DOHH2 (cell line): ENCODE data around the gene LSAMP.

ENCODE experiments used
- H3F3A ChIP-seq: fragments of 200-600 bp; sonication (generic), shearing (Covaris generic); 2 replicates; pipeline ENCODE4 v1.6.0; 2016; ENCODE audit warnings: antibody characterized with exemption, mild to moderate bottlenecking; ENCODE audit not compliant: control insufficient read depth, insufficient read depth
- H3K27ac ChIP-seq: fragments of 200-600 bp; sonication (generic); 2 replicates; pipeline ENCODE4 v1.5.1; 2014; ENCODE audit warnings: low read depth, mild to moderate bottlenecking, low read length, moderate library complexity
- H3K27me3 ChIP-seq: fragments of 200-600 bp; sonication (generic); 2 replicates; pipeline ENCODE4 v1.6.1; 2014; ENCODE audit warnings: mild to moderate bottlenecking, low read length, mixed read lengths; ENCODE audit not compliant: control insufficient read depth
- H3K36me3 ChIP-seq: fragments of 200-600 bp; sonication (generic); 2 replicates; pipeline ENCODE4 v1.6.1; 2014; ENCODE audit warnings: mild to moderate bottlenecking, low read length, moderate library complexity, mixed read lengths; ENCODE audit not compliant: control insufficient read depth
- H3K4me1 ChIP-seq: fragments of 200-600 bp; sonication (generic); 2 replicates; pipeline ENCODE4 v1.6.1; 2014; ENCODE audit warnings: mild to moderate bottlenecking, low read length, mixed read lengths; ENCODE audit not compliant: control insufficient read depth
- H3K4me2 ChIP-seq: fragments of 200-600 bp; sonication (generic); 2 replicates; pipeline ENCODE4 v1.6.0; 2014; ENCODE audit warnings: mild to moderate bottlenecking, low read length, moderate library complexity
- H3K4me3 ChIP-seq: fragments of 200-600 bp; sonication (generic); 2 replicates; pipeline ENCODE4 v1.5.1; 2014; ENCODE audit warnings: mild to moderate bottlenecking, low read length, mixed read lengths
- H3K79me2 ChIP-seq: fragments of 200-600 bp; sonication (generic); 2 replicates; pipeline ENCODE4 v1.6.1; 2014; ENCODE audit warnings: mild to moderate bottlenecking, low read length, mixed read lengths; ENCODE audit not compliant: control insufficient read depth
- H3K9me2 ChIP-seq: fragments of 200-600 bp; sonication (generic); replicated peaks from 2 replicates; pipeline ENCODE4 v1.6.1; 2014; ENCODE audit warnings: mild to moderate bottlenecking, low read length, mixed read lengths; ENCODE audit not compliant: control insufficient read depth
- H3K9me3 ChIP-seq: fragments of 200-600 bp; sonication (generic); 2 replicates; pipeline ENCODE4 v1.6.1; 2014; ENCODE audit warnings: antibody characterized with exemption, low read length, mixed read lengths; ENCODE audit not compliant: control insufficient read depth, insufficient read depth
- H4K20me1 ChIP-seq: fragments of 200-600 bp; sonication (generic); 2 replicates; pipeline ENCODE4 v1.6.0; 2014; ENCODE audit warnings: low read depth, mild to moderate bottlenecking, antibody characterized with exemption, low read length, moderate library complexity; ENCODE audit not compliant: control insufficient read depth, insufficient read depth
- EZH2phosphoT487 ChIP-seq: fragments of 200-600 bp; sonication (generic); IDR thresholded peaks from 2 replicates; pipeline ENCODE4 v1.6.1; 2017; ENCODE audit warnings: borderline replicate concordance, mild to moderate bottlenecking, antibody characterized with exemption, low read length, moderate library complexity, mixed read lengths
- TF ChIP-seq, protein P1 (sequence below): fragments of 200-600 bp; sonication (generic); IDR thresholded peaks from one replicate; pipeline ENCODE4 v1.5.1; 2014; ENCODE audit warnings: antibody characterized with exemption, mild to moderate bottlenecking, low read depth, low read length; ENCODE audit not compliant: poor library complexity, severe bottlenecking

The LSAMP gene

DNA sequence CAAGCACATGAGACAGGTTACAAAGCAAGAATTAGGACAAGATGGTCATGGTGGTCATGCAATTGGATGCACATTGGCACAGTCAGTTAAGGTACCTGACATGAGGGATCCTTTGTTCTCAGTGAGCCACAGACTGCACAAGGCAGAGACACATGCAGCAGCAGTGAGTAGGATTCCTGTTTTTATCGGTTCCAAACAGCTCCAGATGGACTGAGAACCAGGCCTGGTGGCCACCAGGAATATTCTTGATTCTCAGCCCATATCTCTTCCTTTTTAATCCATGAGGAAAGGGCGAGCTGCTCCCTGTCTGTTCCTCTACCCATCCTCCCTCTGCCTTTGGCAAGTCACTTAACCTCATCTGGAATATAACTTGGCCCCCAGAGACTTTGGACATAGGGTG lies 411.2 kb downstream of the LSAMP start:
- H3K36me3 ChIP-seq: no peaks in the 10 kb centered on the region
- H4K20me1 ChIP-seq: no peaks in the 10 kb centered on the region
- H3K4me1 ChIP-seq: 0 out of 2 replicates have a peak, but pooled peaks cover 4% of the 10 kb centered on the region
- no peaks in the 10 kb centered on the region for H3K79me2 ChIP-seq
- no peak overlapping the region for H3K27ac ChIP-seq
- H3F3A ChIP-seq: no peaks in the 10 kb centered on the region
- no peak overlapping the region for H3K4me2 ChIP-seq
- no peaks in the 10 kb centered on the region for H3K9me3 ChIP-seq
- H3K27me3 ChIP-seq: no peaks in the 10 kb centered on the region
- TF ChIP-seq, protein P1, sequence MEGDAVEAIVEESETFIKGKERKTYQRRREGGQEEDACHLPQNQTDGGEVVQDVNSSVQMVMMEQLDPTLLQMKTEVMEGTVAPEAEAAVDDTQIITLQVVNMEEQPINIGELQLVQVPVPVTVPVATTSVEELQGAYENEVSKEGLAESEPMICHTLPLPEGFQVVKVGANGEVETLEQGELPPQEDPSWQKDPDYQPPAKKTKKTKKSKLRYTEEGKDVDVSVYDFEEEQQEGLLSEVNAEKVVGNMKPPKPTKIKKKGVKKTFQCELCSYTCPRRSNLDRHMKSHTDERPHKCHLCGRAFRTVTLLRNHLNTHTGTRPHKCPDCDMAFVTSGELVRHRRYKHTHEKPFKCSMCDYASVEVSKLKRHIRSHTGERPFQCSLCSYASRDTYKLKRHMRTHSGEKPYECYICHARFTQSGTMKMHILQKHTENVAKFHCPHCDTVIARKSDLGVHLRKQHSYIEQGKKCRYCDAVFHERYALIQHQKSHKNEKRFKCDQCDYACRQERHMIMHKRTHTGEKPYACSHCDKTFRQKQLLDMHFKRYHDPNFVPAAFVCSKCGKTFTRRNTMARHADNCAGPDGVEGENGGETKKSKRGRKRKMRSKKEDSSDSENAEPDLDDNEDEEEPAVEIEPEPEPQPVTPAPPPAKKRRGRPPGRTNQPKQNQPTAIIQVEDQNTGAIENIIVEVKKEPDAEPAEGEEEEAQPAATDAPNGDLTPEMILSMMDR: no peak
- TF ChIP-seq EZH2phosphoT487: no peak
- H3K9me2 ChIP-seq: no peaks in the 10 kb centered on the region
- H3K4me3 ChIP-seq: no peak overlapping the region

DNA sequence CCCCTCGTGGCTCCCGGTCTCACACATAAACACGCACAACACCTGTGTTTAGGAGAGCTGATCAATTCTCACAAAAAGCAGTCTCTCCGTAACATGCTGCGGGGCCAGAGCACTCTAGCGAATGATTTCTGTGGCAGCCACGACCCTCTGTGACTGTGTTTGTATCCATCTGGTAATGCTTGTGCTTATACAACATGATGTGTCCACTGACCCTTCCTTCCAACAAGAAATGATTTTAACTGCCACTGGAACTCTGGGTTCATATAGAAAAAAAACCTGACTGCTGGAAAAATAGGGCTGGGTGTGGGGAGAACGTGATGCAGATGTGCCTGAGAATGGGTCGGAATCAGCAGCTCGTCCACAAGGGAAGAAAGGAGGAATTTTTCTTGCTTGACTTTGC lies 411.8 kb downstream of the LSAMP start:
- Histone ChIP-seq H3K9me2 (no peaks in the 10 kb centered on the region), H3K36me3 (no peaks in the 10 kb centered on the region), H3F3A (no peaks in the 10 kb centered on the region), H4K20me1 (no peaks in the 10 kb centered on the region), H3K27ac (no peak overlapping the region), H3K27me3 (no peaks in the 10 kb centered on the region), H3K4me1 (0 out of 2 replicates have a peak, but pooled peaks cover 1% of the 10 kb centered on the region), H3K79me2 (no peaks in the 10 kb centered on the region), H3K9me3 (no peaks in the 10 kb centered on the region), H3K4me3 (no peak overlapping the region), H3K4me2 (no peak overlapping the region)
- TF ChIP-seq, protein P1: no peak
- TF ChIP-seq EZH2phosphoT487: no peak

DNA sequence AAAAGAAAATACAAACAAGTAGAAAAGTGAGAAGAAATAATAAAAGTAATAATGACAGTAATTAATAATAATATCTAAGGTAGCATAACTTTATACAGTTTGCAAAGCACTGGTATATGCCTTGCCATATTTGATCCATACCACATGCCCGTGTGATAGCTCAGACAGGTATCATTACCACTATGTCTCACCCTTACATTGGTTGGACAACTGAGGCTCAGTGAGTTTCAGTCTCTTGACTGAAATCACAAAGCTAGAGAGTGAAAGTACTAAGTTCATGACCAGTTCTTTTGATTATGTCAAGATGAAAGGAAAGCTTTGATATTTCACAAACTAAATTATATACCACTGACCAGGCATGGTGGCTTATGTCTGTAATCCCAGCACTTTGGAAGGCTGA lies 413.1 kb downstream of the LSAMP start:
- Histone ChIP-seq H3K9me2 (no peaks in the 10 kb centered on the region), H3K27ac (no peak overlapping the region), H4K20me1 (no peaks in the 10 kb centered on the region), H3K27me3 (no peaks in the 10 kb centered on the region), H3F3A (no peaks in the 10 kb centered on the region), H3K9me3 (no peaks in the 10 kb centered on the region), H3K36me3 (no peaks in the 10 kb centered on the region), H3K79me2 (no peaks in the 10 kb centered on the region), H3K4me1 (no peaks in the 10 kb centered on the region), H3K4me3 (no peak overlapping the region), H3K4me2 (no peak overlapping the region)
- no peak for TF ChIP-seq EZH2phosphoT487
- TF ChIP-seq, protein P1: no peak
